Panc1 (cell line): ENCODE data around the gene CBX2. TPM values are rescaled to one million over a fixed set of nuclear protein-coding genes. Genes with fewer than 3 reads are reported as not detected.

ENCODE experiments used
- ATAC-seq: fragments of 200-7000 bp; cut with Tn5 transposase; 2 replicates; pipeline ENCODE4 v1.9.1; 2020; ENCODE audit warnings: mild to moderate bottlenecking, moderate library complexity
- BruUV-seq: library from RNA; stranded (reverse); fragments of 400-500 nt; replicated peaks from 2 replicates; lab custom pipeline; 2021; lab: Mats Ljungman, UMichigan
- CTCF ChIA-PET: fragments of 300-600 bp; sonication (Branson Sonifier 250); formaldehyde crosslinking; loops from one replicate; lab custom pipeline; 2022; ENCODE audit warnings: antibody characterized with exemption; lab: Charles Lee
- POLR2A ChIA-PET: fragments of 300-600 bp; sonication (Branson Sonifier 250); formaldehyde crosslinking; loops from one replicate; lab custom pipeline; 2022; ENCODE audit warnings: antibody characterized with exemption; lab: Charles Lee
- DNase-seq: peaks from one replicate; pipeline ENCODE4 v3.0.0-alpha.2; 2010; ENCODE audit warnings: low read depth, low spot score
- H3K27ac ChIP-seq: 2 replicates; pipeline ENCODE4 v1.5.1; 2011; ENCODE audit warnings: mild to moderate bottlenecking, low read length, inconsistent platforms
- H3K27me3 ChIP-seq: fragments of 200-500 bp; sonication (Bioruptor generic); 2 replicates; pipeline ENCODE4 v1.6.0; 2014; ENCODE audit warnings: low read length, inconsistent platforms; ENCODE audit not compliant: control insufficient read depth, insufficient read depth
- H3K36me3 ChIP-seq: fragments of 200-500 bp; sonication (Bioruptor generic); 2 replicates; pipeline ENCODE4 v1.5.1; 2014; ENCODE audit warnings: inconsistent platforms, mild to moderate bottlenecking, low read length, moderate library complexity; ENCODE audit not compliant: control insufficient read depth, insufficient read depth
- H3K4me1 ChIP-seq: 2 replicates; pipeline ENCODE4 v1.5.1; 2011; ENCODE audit warnings: inconsistent platforms, mild to moderate bottlenecking, low read length, moderate library complexity; ENCODE audit not compliant: control insufficient read depth, insufficient read depth
- H3K4me3 ChIP-seq, 2 experiments: 2 replicates each; pipeline ENCODE4 v1.5.1; 2011 to 2012; ENCODE audit warnings: low read depth in 2 of 2, low read length in 2 of 2, mild to moderate bottlenecking in 2 of 2, inconsistent platforms in 1 of 2, moderate library complexity in 1 of 2
- H3K9me3 ChIP-seq: fragments of 200-500 bp; sonication (Bioruptor generic); 2 replicates; pipeline ENCODE4 v1.5.1; 2014; ENCODE audit warnings: low read depth, mild to moderate bottlenecking, inconsistent platforms, low read length, moderate library complexity; ENCODE audit not compliant: control insufficient read depth, insufficient read depth
- CTCF ChIP-seq: fragments of 450-650 bp; IDR thresholded peaks from 2 replicates; pipeline ENCODE4 v1.5.1; 2017; ENCODE audit warnings: mild to moderate bottlenecking
- POLR2AphosphoS5 ChIP-seq: IDR thresholded peaks from 2 replicates; pipeline ENCODE4 v1.6.1; 2012; ENCODE audit warnings: mild to moderate bottlenecking, low read depth, low read length, moderate library complexity
- REST ChIP-seq, 2 experiments: IDR thresholded peaks; 2 replicates each; pipeline ENCODE4 v1.6.1; 2011 to 2012; ENCODE audit warnings: low read depth in 2 of 2, control low read depth in 1 of 2, low read length in 1 of 2, mild to moderate bottlenecking in 1 of 2, moderate library complexity in 1 of 2; ENCODE audit not compliant: insufficient read depth in 1 of 2
- SIN3A ChIP-seq: IDR thresholded peaks from 2 replicates; pipeline ENCODE4 v1.6.1; 2012; ENCODE audit warnings: low read depth, mild to moderate bottlenecking, low read length, moderate library complexity, borderline replicate concordance; ENCODE audit not compliant: insufficient read depth
- TCF7L2 ChIP-seq: IDR thresholded peaks from 2 replicates; pipeline ENCODE4 v1.6.1; 2011; ENCODE audit warnings: mild to moderate bottlenecking, low read depth, low read length, inconsistent platforms
- in situ Hi-C: cut with HindIII; loops from 2 replicates; pipeline ENCODE4 v1.10.0; 2016; ENCODE audit warnings: low sequenced_read_pairs, low pct_unique_long_range_greater_than_20kb
- intact Hi-C: fragments of 100-400 bp; cut with micrococcal nuclease; formaldehyde crosslinking; loops from one replicate; pipeline ENCODE4 v1.10.0; 2022; ENCODE audit not compliant: unreplicated experiment
- total RNA-seq: library from RNA; stranded (reverse); gene quantifications from one replicate; pipeline ENCODE4 v1.2.1, GENCODE V29; 2021; ENCODE audit not compliant: unreplicated experiment

Gene CBX2
- total RNA-seq, 1 experiment from 2014 or later: 9.0 TPM

GRCh38 chr17:79808763-79809529 is 31.0 kb downstream of the CBX2 start:
- ChIA-PET CTCF (interaction anchor here (0.6 to 1.4 kb wide), 10 partner anchors 10 to 200 kb away, joined by 3 to 12 read pairs (median 3); partner anchors contain the start of gene CBX8), POLR2A (interaction anchor here (1.1 to 1.8 kb wide), 2 partner anchors 12 to 26 kb away, joined by 3 to 8 read pairs; no protein-coding TSS in a partner anchor)
- BruUV-seq: no TSS peak
- TF ChIP-seq REST (IDR thresholded peaks at IDR 0.05; ENCODE audit: insufficient read depth in 1 of 2, low read depth in 2 of 2, low read length in 1 of 2) (no peak), CTCF (peak; percentile 83), SIN3A (no peak), POLR2AphosphoS5 (no peak)
- H3K27ac ChIP-seq: no peak overlapping the region
- H3K9me3 ChIP-seq: no peaks in the 10 kb centered on the region
- DNase-seq: no peak
- in situ Hi-C loops (no loop called here), intact Hi-C loops (loop anchor here (5.0 kb wide), 1 partner anchor 183 kb away; no protein-coding TSS in a partner anchor)
- ATAC-seq: peak; percentile 67
- no peaks in the 10 kb centered on the region for H3K36me3 ChIP-seq
- peaks cover 4% of the 10 kb centered on the region; the same call in 1 of the 2 replicates for H3K27me3 ChIP-seq
- H3K4me3 ChIP-seq: no peak overlapping the region
- peaks cover 28% of the 10 kb centered on the region for H3K4me1 ChIP-seq

- Histone ChIP-seq H3K4me3 (peak overlapping the region in 1 of 2 experiments; percentile 43; a peak in 3 of 4 replicates), H3K27me3 (peaks cover 4% of the 10 kb centered on the region; the same call in 1 of the 2 replicates), H3K9me3 (no peaks in the 10 kb centered on the region), H3K36me3 (no peaks in the 10 kb centered on the region), H3K4me1 (peaks cover 28% of the 10 kb centered on the region), H3K27ac (no peak overlapping the region)
- intact Hi-C loops: loop anchor here (1.0 to 5.0 kb wide), 2 partner anchors 26 to 183 kb away; no protein-coding TSS in a partner anchor
- no peak for TF ChIP-seq REST (IDR thresholded peaks at IDR 0.05; ENCODE audit: insufficient read depth in 1 of 2, low read depth in 2 of 2, low read length in 1 of 2)
- TF ChIP-seq SIN3A: no peak
- TF ChIP-seq CTCF: no peak
- no peak for TF ChIP-seq POLR2AphosphoS5
- TF ChIP-seq TCF7L2: no peak
- ChIA-PET POLR2A (interaction anchor here (0.7 to 0.9 kb wide), 2 partner anchors 31 to 557 kb away, joined by 3 to 4 read pairs; no protein-coding TSS in a partner anchor), CTCF (interaction anchor here (0.6 kb wide), 1 partner anchor 59 kb away, joined by 3 read pairs; no protein-coding TSS in a partner anchor)
- DNase-seq: no peak
- BruUV-seq: no TSS peak
- no peak for ATAC-seq
- in situ Hi-C loops: no loop called here
Measured at GRCh38 chr17:79809530-79810129, 31.7 kb downstream of the CBX2 start.
